HG03025 (cell line): ENCODE data around the gene VWA5B2.

Experiments
- ATAC-seq: cut with Tn5 transposase; IDR thresholded peaks from one replicate; pipeline ENCODE4 v1.9.1; 2021; ENCODE audit warnings: mild to moderate bottlenecking, moderate library complexity; ENCODE audit not compliant: unreplicated experiment, low FRiP score

VWA5B2 gene

GRCh38 chr3:184229394-184230080 lies at the start of gene VWA5B2:
VWA5B2 (plus strand) TSS chr3:184229585; CDS start chr3:184230529, 944 bp downstream.
- peak; percentile 63 for ATAC-seq

DNA sequence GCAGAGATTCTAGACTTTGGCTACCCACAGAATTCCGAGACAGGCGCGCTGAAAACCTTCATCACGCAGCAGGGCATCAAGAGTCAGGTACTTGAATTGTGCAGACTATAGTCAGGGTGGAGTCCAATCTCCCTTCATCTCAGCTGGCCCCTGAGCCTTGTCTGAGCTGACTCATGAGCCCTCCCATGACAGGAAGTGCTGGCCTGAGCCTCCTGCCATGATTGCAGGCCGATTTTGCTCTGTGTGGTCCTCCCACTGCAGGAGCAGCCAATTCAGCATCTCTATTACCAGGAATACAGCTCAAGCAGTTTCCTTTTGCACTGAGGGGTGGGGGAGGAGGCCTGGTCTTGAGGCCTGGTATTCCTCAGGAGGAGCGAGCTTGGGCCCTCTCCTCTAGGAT lies 49.2 kb upstream of the VWA5B2 start:
- ATAC-seq, result no peak

DNA sequence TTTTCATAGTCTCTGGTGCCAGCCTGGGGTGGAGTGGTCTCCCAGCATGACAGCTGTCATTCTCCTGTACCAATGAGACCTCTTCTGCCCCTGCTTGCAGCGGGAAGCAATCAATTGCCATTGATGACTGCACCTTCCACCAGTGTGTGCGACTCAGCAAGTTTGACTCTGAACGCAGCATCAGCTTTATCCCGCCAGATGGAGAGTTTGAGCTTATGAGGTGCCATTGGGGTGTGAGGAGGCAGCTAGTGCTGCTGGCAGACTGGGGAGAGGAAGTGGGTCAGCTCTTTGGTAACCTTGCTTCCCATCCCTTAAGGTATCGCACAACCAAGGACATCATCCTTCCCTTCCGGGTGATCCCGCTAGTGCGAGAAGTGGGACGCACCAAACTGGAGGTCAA lies 47.8 kb upstream of the VWA5B2 start:
- ATAC-seq, result no peak

DNA sequence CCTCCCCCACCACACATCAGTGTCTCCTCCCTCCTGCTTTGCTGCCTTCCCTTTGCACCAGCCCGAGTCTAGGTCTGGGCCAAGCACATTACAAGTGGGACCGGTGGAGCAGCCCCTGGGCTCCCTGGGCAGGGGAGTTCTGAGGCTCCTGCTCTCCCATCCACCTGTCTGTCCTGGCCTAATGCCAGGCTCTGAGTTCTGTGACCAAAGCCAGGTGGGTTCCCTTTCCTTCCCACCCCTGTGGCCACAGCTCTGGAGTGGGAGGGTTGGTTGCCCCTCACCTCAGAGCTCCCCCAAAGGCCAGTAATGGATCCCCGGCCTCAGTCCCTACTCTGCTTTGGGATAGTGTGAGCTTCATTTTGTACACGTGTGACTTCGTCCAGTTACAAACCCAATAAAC lies 45.7 kb upstream of the VWA5B2 start:
- no peak for ATAC-seq

- no peak for ATAC-seq
These were observed 44.7 kb upstream of the VWA5B2 start for GRCh38 chr3:184184546-184185230.

DNA sequence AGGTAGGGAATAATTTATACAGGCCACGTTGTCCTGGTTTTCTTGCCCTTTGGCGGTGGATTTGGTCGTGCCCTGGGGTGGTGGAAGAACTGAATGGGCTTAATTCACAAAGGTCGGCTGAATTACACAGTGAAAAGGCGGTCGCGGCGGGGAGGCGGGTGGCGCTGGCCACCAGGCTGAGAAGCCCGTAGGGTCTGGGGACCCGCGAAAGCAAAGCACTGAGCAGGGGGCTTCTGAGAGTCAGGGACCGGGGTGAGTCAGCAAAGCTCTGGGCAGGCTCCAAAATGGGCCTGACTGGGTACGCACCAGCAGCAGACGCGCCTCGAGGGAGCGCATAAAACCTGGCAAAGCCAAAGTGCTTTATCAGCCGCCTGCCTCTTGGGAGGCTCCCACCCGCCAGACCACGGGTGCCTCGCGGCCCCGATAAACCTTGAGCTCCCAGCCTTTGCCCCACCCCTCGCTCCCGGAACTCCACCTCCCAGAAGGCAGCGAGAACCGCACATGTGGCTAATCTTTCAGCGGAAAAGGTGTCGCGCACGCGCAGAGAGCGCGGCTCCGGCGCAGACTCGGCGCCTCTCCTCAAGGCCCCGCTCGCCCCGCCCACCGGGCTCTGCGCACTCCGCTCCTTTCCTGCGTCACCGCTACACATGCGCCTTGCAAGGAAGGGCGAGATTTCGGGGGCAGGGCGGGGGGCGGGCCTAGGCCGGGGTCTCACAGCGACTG lies 43.8 kb upstream of the VWA5B2 start:
- ATAC-seq, result peak; percentile 86

- peak; percentile 29 for ATAC-seq
These were observed 43.0 kb upstream of the VWA5B2 start, which contains the start of gene ABCF3 for GRCh38 chr3:184186184-184186901. ABCF3 (plus strand) TSS chr3:184186199; CDS start chr3:184186208, 9 bp downstream.

DNA sequence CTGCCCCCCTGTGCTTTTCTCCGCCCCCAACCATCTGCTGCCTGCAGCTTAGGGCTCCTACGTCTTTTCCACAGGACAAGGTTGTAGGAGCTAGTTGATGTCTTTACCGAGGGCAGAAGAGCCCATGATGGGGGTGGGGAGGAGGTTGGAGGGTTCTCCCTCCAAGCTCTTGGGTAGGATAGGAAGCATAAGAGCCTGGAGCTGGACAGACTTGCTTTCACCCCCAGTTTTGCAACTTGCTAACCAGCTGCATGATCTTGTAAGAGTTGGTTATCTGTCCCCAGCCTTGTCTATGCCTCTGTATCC lies 42.5 kb upstream of the VWA5B2 start:
- no peak for ATAC-seq

DNA sequence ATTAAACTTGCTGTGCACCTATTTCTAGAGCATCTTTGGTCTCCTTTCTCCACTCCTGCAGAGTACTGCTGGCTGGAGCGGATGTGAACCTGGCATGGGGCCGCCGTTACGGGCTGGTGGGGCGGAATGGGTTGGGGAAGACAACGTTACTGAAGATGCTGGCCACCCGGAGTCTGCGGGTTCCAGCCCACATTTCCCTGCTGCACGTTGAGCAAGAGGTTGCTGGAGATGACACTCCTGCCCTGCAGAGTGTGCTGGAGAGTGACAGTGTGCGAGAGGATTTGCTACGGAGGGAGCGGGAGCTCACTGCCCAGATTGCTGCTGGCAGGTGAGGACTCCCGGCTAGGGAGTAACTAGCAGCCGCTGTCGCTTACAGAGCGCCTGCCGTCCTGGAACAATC lies 41.3 kb upstream of the VWA5B2 start:
- no peak for ATAC-seq

- no peak for ATAC-seq
These were observed 40.0 kb upstream of the VWA5B2 start for GRCh38 chr3:184189421-184189820.

- ATAC-seq, result no peak
These were observed 36.5 kb upstream of the VWA5B2 start for GRCh38 chr3:184192889-184193288.

DNA sequence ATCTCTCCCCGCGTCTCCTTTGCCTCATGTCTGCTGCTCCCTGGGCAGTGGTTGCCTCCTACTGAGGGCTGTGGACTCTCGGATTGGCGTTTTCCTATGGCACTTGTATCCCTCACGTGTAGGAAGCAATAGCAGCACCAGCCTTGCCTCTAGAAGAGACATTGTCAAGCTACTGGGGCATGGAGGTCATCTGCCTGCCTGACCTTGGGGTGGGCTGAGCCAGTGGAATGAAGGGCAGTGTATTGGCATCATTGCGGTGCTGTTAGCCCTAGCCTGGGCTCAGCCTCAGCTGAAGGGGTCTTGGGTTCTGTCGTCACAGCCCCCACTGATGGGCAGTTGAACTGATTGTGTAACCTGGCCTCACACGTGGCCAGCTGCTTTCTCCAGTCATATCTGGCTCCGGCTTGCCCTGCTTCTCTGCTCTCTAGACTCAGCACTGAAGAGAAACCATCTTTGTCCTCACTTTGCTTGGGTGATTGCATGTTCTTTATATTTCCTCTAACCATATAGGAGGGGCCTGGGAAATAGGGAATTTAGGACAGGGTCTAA lies 35.3 kb upstream of the VWA5B2 start:
- ATAC-seq, result no peak

GRCh38 chr3:184196536-184196935 lies 32.8 kb upstream of the VWA5B2 start:
- ATAC-seq, result no peak

- ATAC-seq, result no peak
These were observed 30.9 kb upstream of the VWA5B2 start for GRCh38 chr3:184198509-184198908.

DNA sequence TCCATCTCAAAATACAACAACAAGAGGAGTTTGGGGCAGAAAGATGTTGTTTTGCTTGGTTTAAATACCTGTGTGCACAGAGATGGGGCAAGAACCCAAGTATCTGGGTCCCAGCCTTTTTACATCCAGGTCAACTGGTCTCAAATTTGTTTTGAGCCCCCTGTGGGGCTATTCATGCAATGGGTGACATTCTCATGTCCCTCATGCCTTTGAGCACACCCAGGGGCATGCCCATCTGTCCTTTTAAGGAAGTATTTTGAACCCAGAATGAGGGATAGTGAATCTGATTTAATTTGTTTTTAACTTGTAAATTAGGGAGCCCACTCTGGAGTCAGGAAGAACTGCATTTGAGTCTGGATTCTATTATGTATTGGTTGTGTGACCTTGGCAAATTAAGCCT lies 28.6 kb upstream of the VWA5B2 start:
- no peak for ATAC-seq

GRCh38 chr3:184203526-184203925 lies 25.9 kb upstream of the VWA5B2 start:
- ATAC-seq, result no peak

DNA sequence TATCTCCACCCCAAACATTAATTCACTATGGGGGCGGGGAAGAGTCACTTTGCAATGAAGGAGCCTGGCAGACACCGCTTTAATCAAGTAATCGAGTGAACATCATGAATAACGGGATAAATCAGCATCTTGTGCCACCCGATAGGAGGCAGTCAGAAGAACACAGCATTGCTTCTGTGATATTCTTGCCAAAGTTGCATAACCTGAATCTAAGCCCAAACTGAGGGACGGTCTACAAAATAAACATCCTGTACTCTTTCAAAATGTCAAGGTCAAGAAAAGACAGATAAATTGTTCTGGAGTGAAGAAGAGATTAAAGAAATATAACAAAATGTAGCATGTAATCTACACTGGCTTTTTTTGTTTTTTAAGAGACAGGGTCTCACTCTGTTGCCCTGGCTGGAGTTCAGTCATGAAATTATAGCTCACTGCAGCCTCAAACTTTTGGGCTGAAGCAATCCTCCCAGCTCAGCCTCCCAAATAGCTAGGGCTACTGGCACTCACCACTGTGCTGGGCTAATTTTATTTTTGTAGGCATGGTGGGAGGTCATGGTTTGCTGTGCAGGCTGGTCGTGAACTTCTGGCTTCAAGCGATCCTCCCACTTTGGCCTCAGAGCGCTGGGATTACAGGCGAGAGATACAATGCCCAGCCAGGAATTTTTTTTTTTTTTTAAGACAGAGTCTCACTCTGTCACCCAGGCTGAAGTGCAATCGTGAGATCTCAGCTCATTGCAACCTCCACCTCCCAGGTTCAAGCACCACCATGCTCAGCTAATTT lies 20.1 kb upstream of the VWA5B2 start:
- no peak for ATAC-seq

GRCh38 chr3:184211297-184211696 lies 18.1 kb upstream of the VWA5B2 start:
- no peak for ATAC-seq

DNA sequence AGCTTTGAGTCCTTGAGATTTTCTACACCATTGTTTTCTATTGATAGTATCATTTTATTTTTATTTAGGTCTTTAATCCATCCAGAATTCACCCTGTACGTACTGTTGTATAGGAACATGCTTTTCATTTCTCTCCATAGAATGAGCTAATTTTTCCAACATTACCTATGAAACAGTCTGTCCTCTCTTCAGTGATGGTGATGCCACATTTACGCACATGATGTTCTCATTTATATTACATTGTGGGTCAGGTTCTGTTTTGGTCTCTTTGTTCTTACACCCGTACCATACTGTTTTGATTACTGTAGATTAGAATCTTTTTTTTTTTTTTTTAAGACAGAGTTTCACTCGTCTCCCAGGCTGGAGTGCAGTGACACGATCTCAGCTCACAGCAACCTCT lies 17.7 kb upstream of the VWA5B2 start:
- no peak for ATAC-seq

DNA sequence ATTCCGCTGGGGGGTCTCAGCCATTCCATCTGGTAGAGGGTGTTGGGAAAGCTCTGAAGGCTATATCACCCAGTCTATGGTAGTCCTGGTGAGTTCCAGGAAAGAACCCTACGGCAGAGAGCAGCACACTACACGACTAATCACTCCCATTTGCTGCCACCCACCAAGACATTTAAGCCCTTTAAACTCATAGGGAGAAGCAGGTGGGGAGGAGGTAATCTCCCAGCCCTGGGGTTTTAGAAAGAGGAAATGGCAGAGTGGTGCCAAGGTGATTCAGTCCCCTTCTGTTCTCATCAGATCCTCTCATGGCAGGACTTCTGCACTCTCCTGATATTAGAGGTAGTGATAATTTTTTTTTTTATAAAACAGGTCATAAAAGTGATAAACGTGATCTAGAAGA lies 10.6 kb upstream of the VWA5B2 start:
- no peak for ATAC-seq
